OCI-LY7 (cell line): Measurements from ENCODE around the gene KIRREL3. TPM values are rescaled to one million over a fixed set of nuclear protein-coding genes. Genes with fewer than 3 reads are reported as not detected.

Experiments used
- BruUV-seq: library from RNA; stranded (reverse); fragments of 400-500 nt; replicated peaks from 2 replicates; lab custom pipeline; 2021; lab: Mats Ljungman, UMichigan
- CTCF ChIA-PET: fragments of 300-600 bp; sonication (Branson Sonifier 250); formaldehyde crosslinking; loops from one replicate; lab custom pipeline; 2022; ENCODE audit warnings: antibody characterized with exemption; ENCODE audit not compliant: unreplicated experiment; lab: Charles Lee
- POLR2A ChIA-PET: fragments of 300-600 bp; sonication (Branson Sonifier 250); formaldehyde crosslinking; loops from one replicate; lab custom pipeline; 2022; ENCODE audit warnings: antibody characterized with exemption; lab: Charles Lee
- DNase-seq: peaks from one replicate; pipeline ENCODE4 v3.0.0-alpha.2; 2015; ENCODE audit warnings: low spot score
- H2AFZ ChIP-seq: fragments of 200-600 bp; sonication (generic), shearing (Covaris generic); 2 replicates; pipeline ENCODE4 v1.6.1; 2014; ENCODE audit warnings: mild to moderate bottlenecking, antibody characterized with exemption, low read length, moderate library complexity
- H3K27ac ChIP-seq: fragments of 200-600 bp; sonication (generic); 2 replicates; pipeline ENCODE4 v1.5.1; 2014; ENCODE audit warnings: mixed run types, low read depth, mild to moderate bottlenecking, moderate library complexity, low read length, inconsistent platforms; ENCODE audit not compliant: poor library complexity, severe bottlenecking
- H3K36me3 ChIP-seq: fragments of 200-600 bp; sonication (generic); 2 replicates; pipeline ENCODE4 v1.6.1; 2014; ENCODE audit warnings: mild to moderate bottlenecking, antibody characterized with exemption, low read length, moderate library complexity, mixed read lengths; ENCODE audit not compliant: insufficient read depth
- H3K4me1 ChIP-seq: fragments of 200-600 bp; sonication (generic); 2 replicates; pipeline ENCODE4 v1.5.1; 2014; ENCODE audit warnings: mild to moderate bottlenecking, low read length; ENCODE audit not compliant: insufficient read depth, poor library complexity, severe bottlenecking
- H3K4me2 ChIP-seq: fragments of 200-600 bp; sonication (generic); 2 replicates; pipeline ENCODE4 v1.6.1; 2014; ENCODE audit warnings: mild to moderate bottlenecking, low read length
- H3K4me3 ChIP-seq: fragments of 200-600 bp; sonication (generic); 2 replicates; pipeline ENCODE4 v1.5.1; 2014; ENCODE audit warnings: mild to moderate bottlenecking, low read depth, low read length; ENCODE audit not compliant: poor library complexity, severe bottlenecking
- H3K79me2 ChIP-seq: fragments of 200-600 bp; sonication (generic); 2 replicates; pipeline ENCODE4 v1.6.1; 2016; ENCODE audit warnings: low read depth, mild to moderate bottlenecking, low read length, moderate library complexity, mixed read lengths; ENCODE audit not compliant: insufficient read depth
- H3K9me2 ChIP-seq: fragments of 200-600 bp; sonication (generic); 2 replicates; pipeline ENCODE4 v1.6.1; 2016; ENCODE audit warnings: mild to moderate bottlenecking, low read length, mixed read lengths; ENCODE audit not compliant: insufficient read depth
- H3K9me3 ChIP-seq: fragments of 200-600 bp; sonication (generic); 2 replicates; pipeline ENCODE4 v1.6.1; 2014; ENCODE audit warnings: mild to moderate bottlenecking, mixed run types, low read length, mixed read lengths
- H4K20me1 ChIP-seq: fragments of 200-600 bp; sonication (generic); 2 replicates; pipeline ENCODE4 v1.6.1; 2014; ENCODE audit warnings: mild to moderate bottlenecking, antibody characterized with exemption, low read length, moderate library complexity, mixed read lengths; ENCODE audit not compliant: insufficient read depth
- CTCF ChIP-seq: fragments of 200-600 bp; sonication (generic); conservative IDR thresholded peaks from 2 replicates; pipeline ENCODE4 v1.5.1; 2014; ENCODE audit warnings: mild to moderate bottlenecking, antibody characterized with exemption, low read length, moderate library complexity, mixed read lengths
- EZH2phosphoT487 ChIP-seq: fragments of 200-600 bp; sonication (generic); IDR thresholded peaks from 2 replicates; pipeline ENCODE4 v1.6.1; 2018; ENCODE audit warnings: low read depth, borderline replicate concordance, mild to moderate bottlenecking, mixed run types, antibody characterized with exemption, low read length, moderate library complexity, mixed read lengths
- intact Hi-C: fragments of 100-400 bp; cut with micrococcal nuclease; formaldehyde crosslinking; loops from one replicate; pipeline ENCODE4 v1.10.0; 2022; ENCODE audit not compliant: unreplicated experiment
- total RNA-seq, 2 experiments: library from RNA; depleted of rRNA in 1 of 2; stranded (reverse); fragments of >200 nt in 1 of 2; shearing (Covaris generic) in 1 of 2; gene quantifications; 2 replicates each; pipeline ENCODE4 v1.2.3, GENCODE V29; 2014 to 2022

The KIRREL3 gene
- total RNA-seq, 2 experiments from 2014 or later: not detected

- Histone ChIP-seq H4K20me1 (no peaks in the 10 kb centered on the region), H3K79me2 (no peaks in the 10 kb centered on the region), H3K4me3 (no peak overlapping the region), H3K9me3 (no peaks in the 10 kb centered on the region), H3K4me2 (no peak overlapping the region), H2AFZ (no peak overlapping the region), H3K4me1 (no peaks in the 10 kb centered on the region), H3K27ac (no peak overlapping the region), H3K9me2 (no peaks in the 10 kb centered on the region), H3K36me3 (no peaks in the 10 kb centered on the region)
- no peak for TF ChIP-seq EZH2phosphoT487
- TF ChIP-seq CTCF: no peak
- BruUV-seq: no TSS peak
- CTCF ChIA-PET: no interaction called here
- POLR2A ChIA-PET: no interaction called here
- DNase-seq: no peak
- intact Hi-C loops: no loop called here
Measured at GRCh38 chr11:126587541-126587940, 413.0 kb downstream of the KIRREL3 start.

- H3K27ac ChIP-seq: no peak overlapping the region
- no peak overlapping the region for H3K4me3 ChIP-seq
- H3K9me2 ChIP-seq: no peaks in the 10 kb centered on the region
- TF ChIP-seq EZH2phosphoT487 (no peak), CTCF (no peak)
- no peaks in the 10 kb centered on the region for H3K36me3 ChIP-seq
- H3K79me2 ChIP-seq: no peaks in the 10 kb centered on the region
- ChIA-PET CTCF (no interaction called here), POLR2A (interaction anchor here (0.9 kb wide), 1 partner anchor 533 kb away, joined by 3 read pairs; no protein-coding TSS in a partner anchor)
- no TSS peak for BruUV-seq
- intact Hi-C loops: no loop called here
- H4K20me1 ChIP-seq: no peaks in the 10 kb centered on the region
- no peaks in the 10 kb centered on the region for H3K9me3 ChIP-seq
- H2AFZ ChIP-seq: no peak overlapping the region
- H3K4me2 ChIP-seq: no peak overlapping the region
- no peak for DNase-seq
- no peaks in the 10 kb centered on the region for H3K4me1 ChIP-seq
Measured at GRCh38 chr11:126585774-126586491, 414.6 kb downstream of the KIRREL3 start.

- no peaks in the 10 kb centered on the region for H4K20me1 ChIP-seq
- H3K79me2 ChIP-seq: no peaks in the 10 kb centered on the region
- H2AFZ ChIP-seq: no peak overlapping the region
- TF ChIP-seq EZH2phosphoT487: no peak
- no peak for TF ChIP-seq CTCF
- POLR2A ChIA-PET: no interaction called here
- no peaks in the 10 kb centered on the region for H3K4me1 ChIP-seq
- H3K4me2 ChIP-seq: no peak overlapping the region
- no peaks in the 10 kb centered on the region for H3K9me3 ChIP-seq
- H3K4me3 ChIP-seq: no peak overlapping the region
- CTCF ChIA-PET: no interaction called here
- intact Hi-C loops: no loop called here
- H3K27ac ChIP-seq: no peak overlapping the region
- DNase-seq: no peak
- H3K36me3 ChIP-seq: no peaks in the 10 kb centered on the region
- no peaks in the 10 kb centered on the region for H3K9me2 ChIP-seq
- no TSS peak for BruUV-seq
Measured at GRCh38 chr11:126585388-126585773, 415.2 kb downstream of the KIRREL3 start.
